A549 treated with AZD9567 at 1 μM for 4 hours (cell line): ENCODE measurements around the gene SLC52A3. TPM values are rescaled to one million over a fixed set of nuclear protein-coding genes. Genes with fewer than 3 reads are reported as not detected.

Source experiments
- total RNA-seq: library from RNA; stranded (reverse); fragments of 200-300 nt; extraction: Qiagen RNA extraction; gene quantifications from 5 replicates; pipeline ENCODE4 v1.2.3, GENCODE V29; 2022; ENCODE audit not compliant: insufficient read depth

SLC52A3 gene
- total RNA-seq, result 0.29 to 0.47 TPM (median 0.44 TPM) in 4 of 5 replicates, not detected in the other

GRCh38 chr20:768426-768978, at the start of gene SLC52A3:
Gene SLC52A3, minus strand, starts transcription at chr20:768500. Its CDS starts 2,726 bp downstream, at chr20:765774.

Other genes starting within 250 kb of the SLC52A3 start
- gene CSNK2A1, start 224.7 kb downstream of the SLC52A3 start, total RNA-seq, result 132 to 236 TPM (median 147 TPM) in 5 replicates
- gene TCF15, start 158.2 kb downstream of the SLC52A3 start, total RNA-seq, result not detected in 5 replicates
- 199 to 270 TPM (median 221 TPM) in 5 replicates for gene SRXN1, start 115.3 kb downstream of the SLC52A3 start, total RNA-seq
- gene SCRT2, start 92.7 kb downstream of the SLC52A3 start, total RNA-seq, result 0.02 TPM in 2 of 5 replicates, not detected in the others
- gene FAM110A, start 65.2 kb upstream of the SLC52A3 start, total RNA-seq, result 7.2 to 10.0 TPM (median 9.7 TPM) in 5 replicates
- 0.01 to 0.06 TPM (median 0.03 TPM) in 4 of 5 replicates, not detected in the other for gene ANGPT4, start 147.8 kb upstream of the SLC52A3 start, total RNA-seq
- gene RSPO4, start 233.8 kb upstream of the SLC52A3 start, total RNA-seq, result 0.12 TPM in 1 of 5 replicates, not detected in the others